Nasal cavity respiratory epithelium epithelial cell of viscerocranial mucosa (primary cell): ENCODE results near the gene HES1. TPM values are rescaled to one million over a fixed set of nuclear protein-coding genes. Genes with fewer than 3 reads are reported as not detected.

ENCODE experiments used
- total RNA-seq: library from RNA; depleted of rRNA; stranded (reverse); fragments of >200 nt; gene quantifications from 2 replicates; pipeline ENCODE4 v1.2.3, GENCODE V29; 2014

The HES1 gene
- total RNA-seq, result 53.0 and 75.1 TPM in 2 replicates

GRCh38 chr3:194135806-194136518, at the start of gene HES1:
Gene HES1, plus strand, starts transcription at chr3:194136148. Its CDS starts 233 bp downstream, at chr3:194136381.

Other genes with a start within 250 kb of the HES1 start
- gene CPN2, start 215.2 kb downstream of the HES1 start, total RNA-seq, result not detected in 2 replicates
- gene LRRC15, start 233.6 kb downstream of the HES1 start, total RNA-seq, result under 0.01 TPM in 1 of 2 replicates, not detected in the other